Activated naive CD4-positive, alpha-beta T cell treated with Interleukin-2 at 50 U/mL for 16 hours (primary cell): Measurements from ENCODE around the gene BAK1.
A peak's percentile ranks its signal among the peaks of the same experiment; 100 is the strongest.
"Not testable (repeated sequence)": the region's sequence is repeated elsewhere in the genome, so short reads cannot be mapped to it uniquely, and the experiment has no call there.

Experiments
- DNase-seq: peaks from one replicate; pipeline ENCODE4 v3.0.0-alpha.2; 2020

Gene BAK1

GRCh38 chr6:33585403-33586107 is 5.5 kb upstream of the BAK1 start:
- DNase-seq: peak; percentile 85

- DNase-seq: no peak
Measured at GRCh38 chr6:33584700-33585402, 4.8 kb upstream of the BAK1 start.

- no peak for DNase-seq
Measured at GRCh38 chr6:33583591-33584155, 3.6 kb upstream of the BAK1 start.

- DNase-seq: no peak
Measured at GRCh38 chr6:33581186-33581585, 1.1 kb upstream of the BAK1 start.

GRCh38 chr6:33578588-33579011 is 1.5 kb downstream of the BAK1 start:
- DNase-seq: peak; percentile 44

GRCh38 chr6:33578164-33578563 is 1.9 kb downstream of the BAK1 start:
- DNase-seq: peak; percentile 25

GRCh38 chr6:33577718-33578117 is 2.4 kb downstream of the BAK1 start:
- no peak for DNase-seq

- peak; percentile 50 for DNase-seq
Measured at GRCh38 chr6:33577106-33577535, 3.0 kb downstream of the BAK1 start.

GRCh38 chr6:33576668-33577067 is 3.4 kb downstream of the BAK1 start:
- DNase-seq: no peak

- no peak for DNase-seq
Measured at GRCh38 chr6:33575211-33575610, 4.9 kb downstream of the BAK1 start.

GRCh38 chr6:33571637-33572316 is 8.3 kb downstream of the BAK1 start:
- DNase-seq: no peak

GRCh38 chr6:33570806-33571636 is 9.1 kb downstream of the BAK1 start:
- peak; percentile 92 for DNase-seq

- no peak for DNase-seq
Measured at GRCh38 chr6:33568826-33569570, 11.1 kb downstream of the BAK1 start.

- no peak for DNase-seq
Measured at GRCh38 chr6:33567836-33568235, 12.2 kb downstream of the BAK1 start.

GRCh38 chr6:33566182-33567084 is 13.6 kb downstream of the BAK1 start:
- no peak for DNase-seq

- no peak for DNase-seq
Measured at GRCh38 chr6:33558801-33559200, 21.3 kb downstream of the BAK1 start.

- no peak for DNase-seq
Measured at GRCh38 chr6:33557376-33557775, 22.7 kb downstream of the BAK1 start.

GRCh38 chr6:33552883-33553282 is 27.2 kb downstream of the BAK1 start:
- not testable (repeated sequence) for DNase-seq

GRCh38 chr6:33552252-33552651 is 27.8 kb downstream of the BAK1 start:
- DNase-seq: no peak

- DNase-seq: no peak
Measured at GRCh38 chr6:33551538-33551937, 28.5 kb downstream of the BAK1 start.

- DNase-seq: no peak
Measured at GRCh38 chr6:33549896-33550295, 30.2 kb downstream of the BAK1 start.
